ENCODE results near the gene MAP7D1.
"Not testable (repeated sequence)": the region's sequence is repeated elsewhere in the genome, so short reads cannot be mapped to it uniquely, and the experiment has no call there.

MAP7D1 gene

DNA sequence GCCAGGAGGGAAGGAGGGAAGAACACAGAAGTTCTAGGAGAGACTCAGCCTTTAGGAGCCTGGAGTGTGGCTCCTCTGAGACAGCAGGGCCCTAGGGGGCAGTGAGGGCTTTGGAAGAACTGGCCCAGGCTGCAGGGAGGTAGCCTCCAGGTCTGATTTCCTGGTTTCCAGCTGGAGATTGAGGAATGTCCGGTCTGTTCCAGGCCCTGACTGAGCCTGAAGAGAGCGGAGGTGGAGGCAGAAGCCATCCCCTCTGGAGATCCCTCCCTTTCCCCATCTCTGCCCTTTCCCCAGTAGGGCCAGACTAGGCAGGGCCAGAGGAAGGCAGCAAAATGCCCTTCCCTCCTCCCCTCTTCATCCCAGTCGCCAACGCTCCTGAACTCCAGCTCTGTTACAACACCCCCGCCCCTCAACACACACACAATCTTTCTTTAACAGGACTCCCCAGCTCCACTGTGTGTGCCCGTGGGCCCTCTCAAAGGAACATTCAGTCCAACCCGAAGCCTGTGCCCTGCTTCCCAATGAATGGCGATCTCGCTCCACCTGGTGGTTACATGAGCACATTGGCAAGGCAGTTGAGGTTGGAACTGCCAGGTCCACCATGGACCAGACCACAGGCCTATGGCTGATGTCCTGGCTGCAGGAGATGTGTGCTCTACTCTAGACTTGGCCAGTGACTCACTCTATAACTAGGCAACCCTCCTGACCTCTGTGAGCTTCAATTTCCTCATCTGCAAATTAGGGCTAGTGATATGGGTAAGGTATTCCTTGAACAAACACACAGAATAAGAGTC is 32.0 kb downstream of the MAP7D1 start:
- no peak overlapping the region for H3K4me3 ChIP-seq (ENCODE audit: low read depth, low read length)
- no peak for TF ChIP-seq POLR2A (IDR thresholded peaks at IDR 0.05; ENCODE audit: extremely low read depth, insufficient read length)
- TF ChIP-seq, protein P1, sequence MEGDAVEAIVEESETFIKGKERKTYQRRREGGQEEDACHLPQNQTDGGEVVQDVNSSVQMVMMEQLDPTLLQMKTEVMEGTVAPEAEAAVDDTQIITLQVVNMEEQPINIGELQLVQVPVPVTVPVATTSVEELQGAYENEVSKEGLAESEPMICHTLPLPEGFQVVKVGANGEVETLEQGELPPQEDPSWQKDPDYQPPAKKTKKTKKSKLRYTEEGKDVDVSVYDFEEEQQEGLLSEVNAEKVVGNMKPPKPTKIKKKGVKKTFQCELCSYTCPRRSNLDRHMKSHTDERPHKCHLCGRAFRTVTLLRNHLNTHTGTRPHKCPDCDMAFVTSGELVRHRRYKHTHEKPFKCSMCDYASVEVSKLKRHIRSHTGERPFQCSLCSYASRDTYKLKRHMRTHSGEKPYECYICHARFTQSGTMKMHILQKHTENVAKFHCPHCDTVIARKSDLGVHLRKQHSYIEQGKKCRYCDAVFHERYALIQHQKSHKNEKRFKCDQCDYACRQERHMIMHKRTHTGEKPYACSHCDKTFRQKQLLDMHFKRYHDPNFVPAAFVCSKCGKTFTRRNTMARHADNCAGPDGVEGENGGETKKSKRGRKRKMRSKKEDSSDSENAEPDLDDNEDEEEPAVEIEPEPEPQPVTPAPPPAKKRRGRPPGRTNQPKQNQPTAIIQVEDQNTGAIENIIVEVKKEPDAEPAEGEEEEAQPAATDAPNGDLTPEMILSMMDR (IDR thresholded peaks at IDR 0.05; ENCODE audit: low read depth, low read length) = peak; percentile 87
- TF ChIP-seq MYC (IDR thresholded peaks at IDR 0.05; ENCODE audit: low read depth, low read length) = peak; percentile 34; the same call in 1 of the 2 replicates
- TF ChIP-seq, protein P2, sequence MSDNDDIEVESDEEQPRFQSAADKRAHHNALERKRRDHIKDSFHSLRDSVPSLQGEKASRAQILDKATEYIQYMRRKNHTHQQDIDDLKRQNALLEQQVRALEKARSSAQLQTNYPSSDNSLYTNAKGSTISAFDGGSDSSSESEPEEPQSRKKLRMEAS (IDR thresholded peaks at IDR 0.05; ENCODE audit: low read depth, low read length) = peak; percentile 50; the same call in 1 of the 2 replicates
- peak; percentile 85 for DNase-seq (ENCODE audit: low read depth)

DNA sequence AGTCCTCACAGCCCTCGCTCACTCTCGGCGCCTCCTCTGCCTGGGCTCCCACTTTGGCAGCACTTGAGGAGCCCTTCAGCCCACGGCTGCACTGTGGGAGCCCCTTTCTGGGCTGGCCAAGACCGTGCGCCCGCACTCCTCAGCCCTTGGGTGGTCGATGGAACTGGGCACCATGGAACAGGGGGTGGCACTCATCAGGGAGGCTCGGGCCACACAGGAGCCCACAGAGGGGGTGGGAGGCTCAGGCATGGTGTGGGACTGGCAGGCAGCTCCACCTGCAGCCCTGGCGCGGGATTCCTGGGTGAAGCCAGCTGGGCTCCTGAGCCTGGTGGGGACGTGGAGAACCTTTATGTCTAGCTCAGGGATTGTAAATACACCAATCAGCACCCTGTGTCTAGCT is 40.8 kb downstream of the MAP7D1 start:
- not testable (repeated sequence) for DNase-seq (ENCODE audit: low read depth); H3K4me3 ChIP-seq (ENCODE audit: low read depth, low read length)

DNA sequence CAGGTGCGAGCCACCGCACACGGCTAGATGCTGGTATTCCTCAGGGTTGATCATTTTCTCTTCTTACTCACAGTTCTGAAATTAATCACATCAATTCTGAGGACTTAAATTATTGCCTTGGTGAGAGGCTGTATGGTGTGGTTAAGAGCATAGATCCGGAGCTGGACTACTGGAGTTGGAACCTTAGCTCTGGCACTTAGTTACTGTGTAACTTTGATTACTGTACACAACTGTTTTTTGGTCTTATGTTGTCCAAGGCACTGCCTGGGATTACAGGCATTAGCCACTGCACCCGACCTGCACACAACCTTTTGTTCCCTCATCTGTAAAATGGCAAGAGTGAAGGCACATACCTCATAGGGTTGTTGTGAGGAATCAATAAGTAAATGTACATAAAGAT is 42.7 kb downstream of the MAP7D1 start:
- TF ChIP-seq, protein P2 (IDR thresholded peaks at IDR 0.05; ENCODE audit: low read depth, low read length) = no peak
- TF ChIP-seq MYC (IDR thresholded peaks at IDR 0.05; ENCODE audit: low read depth, low read length) (no peak), POLR2A (IDR thresholded peaks at IDR 0.05; ENCODE audit: extremely low read depth, insufficient read length) (no peak)
- TF ChIP-seq, protein P1 (IDR thresholded peaks at IDR 0.05; ENCODE audit: low read depth, low read length) = no peak
- no peak for DNase-seq (ENCODE audit: low read depth)

DNA sequence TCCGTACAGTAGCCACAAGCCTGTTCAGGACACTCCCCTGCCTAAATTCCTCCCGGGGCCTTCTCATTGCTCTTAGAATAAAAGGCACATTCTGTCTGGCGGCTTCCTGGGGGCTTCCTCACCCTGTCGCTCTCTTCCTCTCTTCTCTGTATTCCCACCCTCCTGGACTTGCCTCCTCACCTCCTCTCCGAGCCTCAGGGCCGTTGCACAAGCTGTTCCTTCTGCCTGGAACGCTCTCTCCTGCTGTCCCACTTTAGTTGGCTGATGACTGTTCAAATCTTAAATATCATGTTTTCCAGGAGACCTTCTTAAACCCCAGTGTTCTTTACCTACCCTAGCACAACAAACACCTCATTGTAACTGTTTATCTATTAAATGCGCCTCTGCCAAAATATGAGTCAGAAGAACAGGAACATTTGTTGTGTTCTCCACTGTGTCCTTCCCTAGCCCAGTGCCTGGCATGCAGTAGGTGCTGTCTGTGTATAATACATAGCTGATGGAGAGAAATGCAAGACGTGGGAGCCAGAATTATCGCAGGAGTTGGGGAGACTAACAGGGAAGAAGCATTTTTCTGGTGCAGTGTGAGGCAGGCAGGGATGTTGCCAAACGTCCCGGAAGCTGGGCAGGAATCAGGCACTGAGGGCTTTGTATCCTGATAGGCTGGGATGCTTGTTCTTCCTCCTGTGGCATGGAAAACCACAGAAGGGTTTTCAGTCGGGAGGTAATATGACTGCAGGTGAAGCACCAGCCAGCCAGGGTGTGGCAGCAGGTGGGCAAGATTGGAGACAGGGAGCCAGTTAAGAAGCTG is 44.2 kb downstream of the MAP7D1 start:
- no peak for DNase-seq (ENCODE audit: low read depth)
- H3K4me3 ChIP-seq (ENCODE audit: low read depth, low read length) = no peak overlapping the region
- TF ChIP-seq POLR2A (IDR thresholded peaks at IDR 0.05; ENCODE audit: extremely low read depth, insufficient read length) (no peak), MYC (IDR thresholded peaks at IDR 0.05; ENCODE audit: low read depth, low read length) (no peak)
- TF ChIP-seq, protein P2 (IDR thresholded peaks at IDR 0.05; ENCODE audit: low read depth, low read length) = no peak
- TF ChIP-seq, protein P1 (IDR thresholded peaks at IDR 0.05; ENCODE audit: low read depth, low read length) = no peak

More for the DNA sequence above, 42.7 kb downstream of the MAP7D1 start:
- H3K4me3 ChIP-seq (ENCODE audit: low read depth, low read length) = no peak overlapping the region

DNA sequence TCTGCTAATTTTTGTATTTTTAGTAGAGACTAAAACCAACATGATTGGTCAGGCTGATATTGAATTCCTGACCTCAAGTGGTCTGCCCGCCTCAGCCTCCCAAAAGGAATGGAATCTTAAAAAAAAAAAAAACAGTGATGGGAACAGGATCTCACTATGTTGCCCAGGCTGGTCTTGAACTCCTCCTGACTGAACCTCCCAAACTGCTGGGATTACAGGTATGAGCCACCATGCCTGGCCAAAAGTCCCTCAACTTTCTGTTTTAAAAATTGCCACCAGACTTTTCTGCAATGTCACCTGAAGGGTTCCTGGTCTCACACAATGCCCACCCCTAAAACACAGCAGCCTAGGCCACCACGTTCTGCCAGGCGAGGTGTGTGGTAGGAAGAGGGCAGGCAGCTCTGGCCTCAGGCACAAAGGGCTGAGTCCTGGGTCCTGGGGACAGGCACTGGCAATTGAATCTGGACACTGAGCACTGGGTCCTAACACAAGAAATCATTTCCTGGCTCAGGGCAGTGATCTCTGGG is 47.1 kb downstream of the MAP7D1 start:
- no peak overlapping the region for H3K4me3 ChIP-seq (ENCODE audit: low read depth, low read length)
- TF ChIP-seq MYC (IDR thresholded peaks at IDR 0.05; ENCODE audit: low read depth, low read length) (no peak), POLR2A (IDR thresholded peaks at IDR 0.05; ENCODE audit: extremely low read depth, insufficient read length) (no peak)
- TF ChIP-seq, protein P2 (IDR thresholded peaks at IDR 0.05; ENCODE audit: low read depth, low read length) = no peak
- TF ChIP-seq, protein P1 (IDR thresholded peaks at IDR 0.05; ENCODE audit: low read depth, low read length) = no peak
- no peak for DNase-seq (ENCODE audit: low read depth)
